ENCODE results near the gene WFS1. TPM values are rescaled to one million over a fixed set of nuclear protein-coding genes. Genes with fewer than 3 reads are reported as not detected.

The WFS1 gene
- total RNA-seq, 4 donors from 2014 or later: 95.7 to 137 (median 101) TPM

DNA sequence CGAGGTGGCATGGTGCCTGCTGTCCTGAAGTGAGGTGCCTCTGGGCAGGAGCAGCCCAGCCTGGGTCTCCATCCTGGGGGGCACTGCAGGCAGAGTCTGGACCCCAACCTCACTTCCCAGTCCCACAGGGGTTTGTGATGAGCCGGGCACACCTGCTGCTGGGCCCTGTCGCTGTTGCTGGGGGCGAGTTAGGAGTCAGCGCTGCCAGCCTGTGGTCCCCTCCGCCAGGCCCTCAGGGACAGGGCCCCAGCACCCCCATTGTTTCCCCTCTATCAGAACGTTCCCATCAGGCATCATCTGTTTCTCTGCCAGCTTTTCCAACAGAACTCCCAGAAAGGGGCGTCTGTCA, 23.4 kb downstream of the WFS1 start:
- H3K4me1 ChIP-seq: peaks cover 0 to under 1% (median 0%) of the 10 kb centered on the region in 3 donors
- ATAC-seq: no peak
- H3K36me3 ChIP-seq: peaks cover 0 to 100% of the 10 kb centered on the region in 2 donors
- no peak overlapping the region for H3K4me3 ChIP-seq
- H3K9me3 ChIP-seq: no peaks in the 10 kb centered on the region
- TF ChIP-seq EP300 (IDR thresholded peaks at IDR 0.05): no peak
- no peak for TF ChIP-seq POLR2AphosphoS5 (IDR thresholded peaks at IDR 0.05)
- TF ChIP-seq POLR2A (IDR thresholded peaks at IDR 0.05): no peak
- TF ChIP-seq, protein P1, sequence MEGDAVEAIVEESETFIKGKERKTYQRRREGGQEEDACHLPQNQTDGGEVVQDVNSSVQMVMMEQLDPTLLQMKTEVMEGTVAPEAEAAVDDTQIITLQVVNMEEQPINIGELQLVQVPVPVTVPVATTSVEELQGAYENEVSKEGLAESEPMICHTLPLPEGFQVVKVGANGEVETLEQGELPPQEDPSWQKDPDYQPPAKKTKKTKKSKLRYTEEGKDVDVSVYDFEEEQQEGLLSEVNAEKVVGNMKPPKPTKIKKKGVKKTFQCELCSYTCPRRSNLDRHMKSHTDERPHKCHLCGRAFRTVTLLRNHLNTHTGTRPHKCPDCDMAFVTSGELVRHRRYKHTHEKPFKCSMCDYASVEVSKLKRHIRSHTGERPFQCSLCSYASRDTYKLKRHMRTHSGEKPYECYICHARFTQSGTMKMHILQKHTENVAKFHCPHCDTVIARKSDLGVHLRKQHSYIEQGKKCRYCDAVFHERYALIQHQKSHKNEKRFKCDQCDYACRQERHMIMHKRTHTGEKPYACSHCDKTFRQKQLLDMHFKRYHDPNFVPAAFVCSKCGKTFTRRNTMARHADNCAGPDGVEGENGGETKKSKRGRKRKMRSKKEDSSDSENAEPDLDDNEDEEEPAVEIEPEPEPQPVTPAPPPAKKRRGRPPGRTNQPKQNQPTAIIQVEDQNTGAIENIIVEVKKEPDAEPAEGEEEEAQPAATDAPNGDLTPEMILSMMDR (IDR thresholded peaks at IDR 0.05): no peak
- WGBS, 2 donors (ENCODE audit: low coverage in 1 of 2): 58 to 83% methylated on average over 1 to 2 of the region's 8 CpGs
- H3K27ac ChIP-seq: no peak overlapping the region
- H3K27me3 ChIP-seq: no peaks in the 10 kb centered on the region

DNA sequence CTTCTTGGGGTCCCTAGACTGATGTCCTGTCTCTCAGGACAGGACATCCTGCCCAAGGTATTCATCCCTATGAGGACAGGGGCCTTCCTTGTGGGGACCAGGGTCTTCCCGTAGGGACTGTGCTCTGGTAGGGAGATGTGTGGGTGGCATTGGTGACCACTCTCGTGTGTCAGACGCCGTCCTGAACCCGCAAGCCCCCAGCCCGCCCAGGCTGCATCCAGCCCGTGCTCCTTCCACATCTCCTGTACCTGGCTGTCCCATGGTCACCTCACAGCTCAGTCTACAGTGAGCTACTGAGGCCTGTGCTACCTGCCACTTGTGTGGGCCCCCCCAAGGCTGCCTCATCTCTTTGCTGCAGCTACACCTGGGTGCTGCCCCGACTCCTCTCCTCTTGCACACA, 24.0 kb downstream of the WFS1 start:
- peaks cover 0 to 6% (median 0%) of the 10 kb centered on the region in 3 donors for H3K4me1 ChIP-seq
- peaks cover 0 to 100% of the 10 kb centered on the region in 2 donors for H3K36me3 ChIP-seq
- no peaks in the 10 kb centered on the region for H3K27me3 ChIP-seq
- no peak for ATAC-seq
- no peak overlapping the region for H3K27ac ChIP-seq
- H3K4me3 ChIP-seq: no peak overlapping the region
- no peaks in the 10 kb centered on the region for H3K9me3 ChIP-seq
- 93 to 100% methylated on average over 1 to 6 of the region's 8 CpGs for WGBS, 2 donors (ENCODE audit: low coverage in 1 of 2)
- TF ChIP-seq, protein P1 (IDR thresholded peaks at IDR 0.05): no peak
- TF ChIP-seq POLR2A (IDR thresholded peaks at IDR 0.05) (no peak), POLR2AphosphoS5 (IDR thresholded peaks at IDR 0.05) (no peak), EP300 (IDR thresholded peaks at IDR 0.05) (no peak)

DNA sequence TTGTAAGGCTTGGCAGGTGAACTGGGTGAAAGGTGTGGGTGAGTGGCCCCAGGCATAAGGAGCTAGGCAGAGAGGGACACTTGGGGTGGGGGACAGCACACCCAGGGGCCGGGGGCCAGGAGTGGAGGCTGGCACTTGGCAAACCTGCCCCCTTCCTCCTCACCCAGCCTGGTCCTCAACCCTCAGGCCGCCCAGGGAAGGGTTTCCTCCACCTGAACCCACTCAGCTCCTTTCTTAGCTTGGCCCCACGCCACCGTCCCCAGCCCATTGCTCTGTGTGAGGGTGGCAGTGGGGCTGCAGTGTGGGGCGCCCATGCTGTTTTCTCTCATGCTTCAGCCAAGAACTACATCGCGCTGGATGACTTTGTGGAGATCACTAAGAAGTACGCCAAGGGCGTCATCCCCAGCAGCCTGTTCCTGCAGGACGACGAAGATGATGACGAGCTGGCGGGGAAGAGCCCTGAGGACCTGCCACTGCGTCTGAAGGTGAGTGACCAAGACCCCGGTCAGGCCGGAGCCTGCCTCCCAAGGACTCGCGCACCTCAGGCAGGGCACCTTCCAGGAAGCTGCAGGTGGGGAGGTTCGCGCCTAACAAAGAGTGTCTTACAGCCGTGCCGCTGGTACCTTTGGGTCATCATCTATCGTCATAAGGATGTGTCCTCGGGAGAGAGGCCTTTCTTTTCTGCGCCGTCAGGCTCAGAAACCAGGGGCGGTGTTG, 25.2 kb downstream of the WFS1 start:
- no peak for ATAC-seq
- WGBS, 2 donors (ENCODE audit: low coverage in 1 of 2): 84% methylated on average over 6 of the region's 27 CpGs; no CpG with 5 or more reads in 1 of the 2 donors
- Histone ChIP-seq H3K4me1 (peaks cover 0 to 6% (median 0%) of the 10 kb centered on the region in 3 donors), H3K4me3 (no peak overlapping the region), H3K9me3 (no peaks in the 10 kb centered on the region), H3K36me3 (peaks cover 0 to 98% of the 10 kb centered on the region in 2 donors), H3K27me3 (no peaks in the 10 kb centered on the region), H3K27ac (no peak overlapping the region)
- TF ChIP-seq POLR2A (IDR thresholded peaks at IDR 0.05) (no peak), POLR2AphosphoS5 (IDR thresholded peaks at IDR 0.05) (no peak), EP300 (IDR thresholded peaks at IDR 0.05) (no peak)
- TF ChIP-seq, protein P1 (IDR thresholded peaks at IDR 0.05): no peak

DNA sequence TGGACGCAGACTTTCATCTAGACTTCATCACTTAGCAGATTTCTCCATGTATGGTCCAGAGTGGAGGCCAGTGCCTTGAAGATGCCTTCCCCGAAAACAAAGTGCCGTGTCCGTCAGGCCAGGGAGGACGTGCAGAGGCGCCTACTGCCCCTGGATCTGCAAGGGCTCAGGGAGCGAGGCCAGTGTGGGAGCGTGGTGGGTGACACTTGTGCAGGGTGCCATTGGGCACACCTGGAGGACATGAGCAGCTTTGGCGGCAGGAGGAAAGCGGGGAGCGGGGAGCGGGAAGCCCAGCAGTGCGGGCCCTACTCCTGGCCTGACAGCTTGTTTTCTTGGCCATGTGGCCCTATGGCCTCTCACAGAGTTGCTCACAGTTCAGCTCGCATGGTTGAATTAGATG, 25.8 kb downstream of the WFS1 start:
- TF ChIP-seq, protein P1 (IDR thresholded peaks at IDR 0.05): no peak
- TF ChIP-seq EP300 (IDR thresholded peaks at IDR 0.05): no peak
- no peak for TF ChIP-seq POLR2A (IDR thresholded peaks at IDR 0.05)
- no peak for TF ChIP-seq POLR2AphosphoS5 (IDR thresholded peaks at IDR 0.05)
- ATAC-seq: no peak
- peaks cover 0 to 6% (median 0%) of the 10 kb centered on the region in 3 donors for H3K4me1 ChIP-seq
- H3K9me3 ChIP-seq: no peaks in the 10 kb centered on the region
- 100% methylated on average over 3 of the region's 14 CpGs; no CpG with 5 or more reads in 1 of the 2 donors for WGBS, 2 donors (ENCODE audit: low coverage in 1 of 2)
- H3K36me3 ChIP-seq: peaks cover 0 to 98% of the 10 kb centered on the region in 2 donors
- H3K4me3 ChIP-seq: no peak overlapping the region
- no peaks in the 10 kb centered on the region for H3K27me3 ChIP-seq
- no peak overlapping the region for H3K27ac ChIP-seq

DNA sequence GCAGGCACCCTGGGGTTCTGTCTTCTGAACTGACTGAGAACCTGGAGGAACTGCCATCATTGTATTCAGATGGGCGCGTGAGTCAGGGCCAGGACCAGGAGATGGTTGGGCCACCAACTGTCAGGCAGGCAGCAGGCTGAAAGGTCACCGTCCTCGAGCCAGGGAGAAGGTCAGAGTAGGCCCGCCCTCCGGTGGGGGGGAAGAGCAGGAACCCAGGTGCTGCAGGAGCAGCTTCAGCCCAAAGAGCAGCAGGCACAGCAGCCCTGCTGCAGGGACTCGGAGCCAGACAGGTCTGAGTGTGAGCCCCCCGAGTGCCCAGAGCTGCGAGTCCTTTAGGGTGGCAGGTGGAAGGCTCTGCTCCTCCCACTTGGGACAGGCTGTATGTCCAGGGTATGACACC, 26.4 kb downstream of the WFS1 start:
- no peak for ATAC-seq

More for the DNA sequence above, 26.4 kb downstream of the WFS1 start:
- no peaks in the 10 kb centered on the region for H3K9me3 ChIP-seq
- peaks cover 0 to 6% (median 0%) of the 10 kb centered on the region in 3 donors for H3K4me1 ChIP-seq
- WGBS, 2 donors (ENCODE audit: low coverage in 1 of 2): 80% methylated on average over 1 of the region's 9 CpGs; no CpG with 5 or more reads in 1 of the 2 donors
- H3K27me3 ChIP-seq: no peaks in the 10 kb centered on the region
- H3K36me3 ChIP-seq: peaks cover 0 to 98% of the 10 kb centered on the region in 2 donors
- no peak overlapping the region for H3K27ac ChIP-seq
- TF ChIP-seq, protein P1 (IDR thresholded peaks at IDR 0.05): no peak
- TF ChIP-seq EP300 (IDR thresholded peaks at IDR 0.05) (no peak), POLR2AphosphoS5 (IDR thresholded peaks at IDR 0.05) (no peak), POLR2A (IDR thresholded peaks at IDR 0.05) (no peak)
- H3K4me3 ChIP-seq: no peak overlapping the region
